Endothelial cell of umbilical vein (primary cell): Measurements from ENCODE around the gene C17orf100. TPM values are rescaled to one million over a fixed set of nuclear protein-coding genes. Genes with fewer than 3 reads are reported as not detected.

Experiments
- BruUV-seq: library from RNA; stranded (reverse); fragments of 400-500 nt; replicated peaks from 2 replicates; lab custom pipeline; 2021; lab: Mats Ljungman, UMichigan
- CTCF ChIA-PET: fragments of 300-600, 350-600 bp; sonication (Branson Sonifier 250); formaldehyde crosslinking; loops from one replicate; lab custom pipeline; 2021; ENCODE audit warnings: antibody characterized with exemption, inconsistent platforms; lab: Charles Lee
- POLR2A ChIA-PET: fragments of 300-600, 350-600 bp; sonication (Branson Sonifier 250); formaldehyde crosslinking; loops from one replicate; lab custom pipeline; 2021; ENCODE audit warnings: antibody characterized with exemption, inconsistent platforms; lab: Charles Lee
- DNase-seq: peaks from one replicate; pipeline ENCODE4 v3.0.0-alpha.2; 2011; ENCODE audit warnings: low read depth, low spot score
- FAIRE-seq: peaks from 2 replicates; lab custom pipeline; 2011; peaks lifted over from hg19 to GRCh38; lab: Jason Lieb, UNC
- H2AFZ ChIP-seq: 2 replicates; pipeline ENCODE4 v1.6.0; 2012; ENCODE audit warnings: low read depth, low read length, control low read depth, inconsistent platforms
- H3K27ac ChIP-seq: 2 replicates; pipeline ENCODE4 v1.5.1; 2011; ENCODE audit warnings: low read depth, mild to moderate bottlenecking, control low read depth, low read length, moderate library complexity; ENCODE audit not compliant: insufficient read depth
- H3K27me3 ChIP-seq, 2 experiments: 2 replicates each; pipeline versions ENCODE4 v1.6.0 to v1.6.1; 2011; ENCODE audit warnings: low read length in 2 of 2, mixed read lengths in 1 of 2; ENCODE audit not compliant: control insufficient read depth in 2 of 2, insufficient read depth in 2 of 2
- H3K36me3 ChIP-seq, 2 experiments: 2 replicates in 1 of 2; 3 replicates in 1 of 2; pipeline ENCODE4 v1.5.1; 2011; ENCODE audit warnings: low read length in 2 of 2, mild to moderate bottlenecking in 1 of 2, moderate library complexity in 1 of 2; ENCODE audit not compliant: control insufficient read depth in 2 of 2, insufficient read depth in 2 of 2; ENCODE audit errors: extremely low read depth in 1 of 2
- H3K4me1 ChIP-seq: 3 replicates; pipeline ENCODE4 v1.5.1; 2011; ENCODE audit warnings: mild to moderate bottlenecking, low read length; ENCODE audit not compliant: control insufficient read depth, insufficient read depth; ENCODE audit errors: extremely low read depth
- H3K4me2 ChIP-seq: 2 replicates; pipeline ENCODE4 v1.6.1; 2011; ENCODE audit warnings: low read length, control low read depth, mixed read lengths; ENCODE audit not compliant: insufficient read depth
- H3K4me3 ChIP-seq, 3 experiments: fragments of 200-600 bp in 1 of 3; sonication (generic), shearing (Covaris generic) in 1 of 3; replicated peaks in 1 of 3; 2 replicates each; pipeline ENCODE4 v1.5.1; 2011 to 2016; ENCODE audit warnings: control low read depth in 3 of 3, low read length in 3 of 3, mild to moderate bottlenecking in 2 of 3, inconsistent platforms in 1 of 3, low read depth in 1 of 3, moderate library complexity in 1 of 3; ENCODE audit not compliant: insufficient read depth in 1 of 3
- H3K79me2 ChIP-seq: 2 replicates; pipeline ENCODE4 v1.6.0; 2012; ENCODE audit warnings: low read length, inconsistent platforms; ENCODE audit not compliant: control insufficient read depth, insufficient read depth
- H3K9ac ChIP-seq: replicated peaks from 2 replicates; pipeline ENCODE3; 2011; ENCODE audit warnings: low read length, control low read depth; ENCODE audit not compliant: insufficient read depth; ENCODE audit errors: extremely low read depth
- H3K9me1 ChIP-seq: replicated peaks from 3 replicates; pipeline ENCODE4 v1.6.0; 2011; ENCODE audit warnings: mild to moderate bottlenecking, low read length; ENCODE audit not compliant: control insufficient read depth, insufficient read depth; ENCODE audit errors: extremely low read depth
- H3K9me3 ChIP-seq: replicated peaks from 2 replicates; pipeline ENCODE4 v1.5.1; 2012; ENCODE audit warnings: low read length, inconsistent platforms; ENCODE audit not compliant: control insufficient read depth, insufficient read depth
- H4K20me1 ChIP-seq: replicated peaks from 2 replicates; pipeline ENCODE3; 2011; ENCODE audit warnings: mild to moderate bottlenecking, low read length; ENCODE audit not compliant: control insufficient read depth, insufficient read depth; ENCODE audit errors: extremely low read depth
- EZH2 ChIP-seq: IDR thresholded peaks from 2 replicates; pipeline ENCODE4 v1.6.1; 2012; ENCODE audit warnings: borderline replicate concordance, low read depth, mild to moderate bottlenecking, moderate library complexity, low read length, inconsistent platforms; ENCODE audit not compliant: severe bottlenecking
- FOS ChIP-seq: IDR thresholded peaks from 2 replicates; pipeline ENCODE4 v1.6.1; 2011; ENCODE audit warnings: mild to moderate bottlenecking, low read length, moderate library complexity, borderline replicate concordance; ENCODE audit not compliant: insufficient read depth
- GATA2 ChIP-seq: IDR thresholded peaks from 2 replicates; pipeline ENCODE4 v1.7.0; 2011; ENCODE audit warnings: low read depth, mild to moderate bottlenecking, moderate library complexity, mixed read lengths, low read length; ENCODE audit not compliant: insufficient read length, insufficient read depth
- JUN ChIP-seq: IDR thresholded peaks from 2 replicates; pipeline ENCODE4 v1.6.1; 2011; ENCODE audit warnings: borderline replicate concordance, low read depth; ENCODE audit not compliant: insufficient read length, insufficient read depth
- MYC ChIP-seq: IDR thresholded peaks from one replicate; pipeline ENCODE4 v1.6.1; 2011; ENCODE audit warnings: mild to moderate bottlenecking, low read depth, low read length
- POLR2A ChIP-seq: IDR thresholded peaks from 2 replicates; pipeline ENCODE4 v1.6.1; 2012; ENCODE audit warnings: low read depth, mild to moderate bottlenecking, control low read depth, low read length
- POLR2AphosphoS5 ChIP-seq: IDR thresholded peaks from 2 replicates; pipeline ENCODE4 v1.6.1; 2012; ENCODE audit warnings: low read depth, mild to moderate bottlenecking, control low read depth, low read length, moderate library complexity; ENCODE audit not compliant: insufficient read depth
- dilution Hi-C: fragments of 300-500 bp; cut with MboI; formaldehyde crosslinking; loops from one replicate; pipeline ENCODE4 v1.15.0; 2019; ENCODE audit warnings: low sequenced_read_pairs; ENCODE audit not compliant: extremely low pct_ligation_motif_present
- intact Hi-C: fragments of 100-400 bp; cut with micrococcal nuclease; formaldehyde crosslinking; loops from one replicate; pipeline ENCODE4 v1.10.0; 2022
- polyA plus RNA-seq, 4 experiments: library from polyadenylated mRNA; depleted of rRNA in 3 of 4; stranded (reverse) in 3 of 4; unstranded in 1 of 4; fragments of >200 nt; gene quantifications; 2 replicates each; pipeline versions ENCODE4 v1.2.1 to v1.2.3, GENCODE V29; 2011 to 2012; ENCODE audit warnings: missing spikeins in 1 of 4
- total RNA-seq: library from RNA; stranded (reverse); gene quantifications from 2 replicates; pipeline ENCODE4 v1.2.3, GENCODE V29; 2021
- TF ChIP-seq, protein P1 (sequence below): IDR thresholded peaks from 2 replicates; pipeline ENCODE4 v1.6.1; 2011; ENCODE audit not compliant: insufficient read depth, insufficient read length
- TF ChIP-seq, protein P2 (sequence below), 2 donors: IDR thresholded peaks; 1 replicate in 1 of 2; 2 replicates in 1 of 2; pipeline ENCODE4 v1.5.1; 2011; ENCODE audit warnings: low read length in 2 of 2, mild to moderate bottlenecking in 2 of 2, moderate library complexity in 2 of 2, control low read depth in 1 of 2, inconsistent platforms in 1 of 2, low read depth in 1 of 2; ENCODE audit not compliant: insufficient read depth in 1 of 2; ENCODE audit errors: extremely low read depth in 1 of 2

Gene C17orf100
- total and polyA plus RNA-seq, 2 donors (not counting 3 experiments of a cell fraction or from before 2014, with no cell fraction given): 0.99 to 1.4 TPM

GRCh38 chr17:6695565-6695964, 44.0 kb downstream of the C17orf100 start:
- Histone ChIP-seq H3K4me1 (no peaks in the 10 kb centered on the region), H2AFZ (no peak overlapping the region), H3K27me3 (peaks cover 0 to 6% of the 10 kb centered on the region in 2 experiments), H3K4me2 (no peak overlapping the region), H3K9me1 (no peaks in the 10 kb centered on the region), H4K20me1 (no peaks in the 10 kb centered on the region), H3K9ac (no peak overlapping the region), H3K4me3 (no peak overlapping the region), H3K27ac (no peak overlapping the region), H3K9me3 (no peaks in the 10 kb centered on the region), H3K36me3 (no peaks in the 10 kb centered on the region), H3K79me2 (no peaks in the 10 kb centered on the region)
- intact Hi-C loops: no loop called here
- TF ChIP-seq POLR2AphosphoS5 (no peak), MYC (no peak), GATA2 (no peak), EZH2 (no peak), POLR2A (no peak), JUN (no peak), FOS (no peak)
- TF ChIP-seq, protein P1, sequence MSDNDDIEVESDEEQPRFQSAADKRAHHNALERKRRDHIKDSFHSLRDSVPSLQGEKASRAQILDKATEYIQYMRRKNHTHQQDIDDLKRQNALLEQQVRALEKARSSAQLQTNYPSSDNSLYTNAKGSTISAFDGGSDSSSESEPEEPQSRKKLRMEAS: no peak
- TF ChIP-seq, protein P2, sequence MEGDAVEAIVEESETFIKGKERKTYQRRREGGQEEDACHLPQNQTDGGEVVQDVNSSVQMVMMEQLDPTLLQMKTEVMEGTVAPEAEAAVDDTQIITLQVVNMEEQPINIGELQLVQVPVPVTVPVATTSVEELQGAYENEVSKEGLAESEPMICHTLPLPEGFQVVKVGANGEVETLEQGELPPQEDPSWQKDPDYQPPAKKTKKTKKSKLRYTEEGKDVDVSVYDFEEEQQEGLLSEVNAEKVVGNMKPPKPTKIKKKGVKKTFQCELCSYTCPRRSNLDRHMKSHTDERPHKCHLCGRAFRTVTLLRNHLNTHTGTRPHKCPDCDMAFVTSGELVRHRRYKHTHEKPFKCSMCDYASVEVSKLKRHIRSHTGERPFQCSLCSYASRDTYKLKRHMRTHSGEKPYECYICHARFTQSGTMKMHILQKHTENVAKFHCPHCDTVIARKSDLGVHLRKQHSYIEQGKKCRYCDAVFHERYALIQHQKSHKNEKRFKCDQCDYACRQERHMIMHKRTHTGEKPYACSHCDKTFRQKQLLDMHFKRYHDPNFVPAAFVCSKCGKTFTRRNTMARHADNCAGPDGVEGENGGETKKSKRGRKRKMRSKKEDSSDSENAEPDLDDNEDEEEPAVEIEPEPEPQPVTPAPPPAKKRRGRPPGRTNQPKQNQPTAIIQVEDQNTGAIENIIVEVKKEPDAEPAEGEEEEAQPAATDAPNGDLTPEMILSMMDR (IDR thresholded peaks at IDR 0.05; ENCODE audit: extremely low read depth in 1 of 2, insufficient read depth in 1 of 2, low read depth in 1 of 2, low read length in 2 of 2): no peak
- DNase-seq: no peak
- FAIRE-seq: no peak
- no TSS peak for BruUV-seq
- ChIA-PET CTCF (interaction anchor here (1.0 kb wide), 1 partner anchor 29 kb away, joined by 3 read pairs; no protein-coding TSS in a partner anchor), POLR2A (no interaction called here)
- dilution Hi-C loops: no loop called here
